Tibial nerve (tissue), 4 donors: ENCODE results near the gene CDK5RAP1. TPM values are rescaled to one million over a fixed set of nuclear protein-coding genes. Genes with fewer than 3 reads are reported as not detected.

Experiments used
- DNase-seq, 2 donors: peaks; one replicate each; pipeline ENCODE4 v3.0.0-alpha.2; 2019; ENCODE audit warnings: low spot score in 2 of 2
- H3K27ac ChIP-seq, 4 donors: fragments of 200-600 bp; sonication (generic) in 3 of 4; one replicate each; pipeline ENCODE4 v1.5.1; 2017 to 2019; ENCODE audit warnings: mild to moderate bottlenecking in 1 of 4
- H3K27me3 ChIP-seq, 2 donors: fragments of 200-600 bp; sonication (generic) in 1 of 2; one replicate each; pipeline versions ENCODE4 v1.5.1 to v1.6.0; 2017 to 2019
- H3K36me3 ChIP-seq, 3 donors: fragments of 200-600 bp; sonication (generic); one replicate each; pipeline ENCODE4 v1.5.1; 2018 to 2019
- H3K4me1 ChIP-seq, 4 donors: fragments of 200-600 bp; sonication (generic) in 3 of 4; one replicate each; pipeline ENCODE4 v1.5.1; 2017 to 2019
- H3K4me3 ChIP-seq, 4 donors: fragments of 200-600 bp; sonication (generic) in 3 of 4; one replicate each; pipeline ENCODE4 v1.5.1; 2017 to 2019; ENCODE audit warnings: mild to moderate bottlenecking in 1 of 4, moderate library complexity in 1 of 4
- H3K9me3 ChIP-seq, 4 donors: fragments of 200-600 bp; sonication (generic) in 3 of 4; one replicate each; pipeline ENCODE4 v1.5.1; 2017 to 2019
- EP300 ChIP-seq, 2 donors: sonication (generic); formaldehyde crosslinking; IDR thresholded peaks; one replicate each; pipeline ENCODE4 v1.6.1; 2017; ENCODE audit warnings: antibody characterized with exemption in 2 of 2, mild to moderate bottlenecking in 1 of 2
- POLR2A ChIP-seq, 2 donors: fragments of 450-650 bp; IDR thresholded peaks; one replicate each; pipeline ENCODE4 v1.6.1; 2017; ENCODE audit warnings: antibody characterized with exemption in 2 of 2, mild to moderate bottlenecking in 2 of 2, moderate library complexity in 2 of 2
- WGBS, 2 donors: methylation state at CpG; one replicate each; pipeline ENCODE4 v1.1.5; 2018; 5-methylcytosine and 5-hydroxymethylcytosine counted together
- total RNA-seq, 4 donors: library from RNA; depleted of rRNA; stranded (reverse); fragments of >200 nt; gene quantifications; one replicate each; pipeline ENCODE4 v1.1.0, GENCODE V29; 2016
- TF ChIP-seq, protein P1 (sequence below), 5 experiments: fragments of 200-600 bp in 3 of 5; fragments of 450-650 bp in 2 of 5; sonication (generic) in 3 of 5; IDR thresholded peaks; one replicate each; pipeline ENCODE4 v1.5.1; 2016 to 2019; ENCODE audit warnings: antibody characterized with exemption in 5 of 5, mild to moderate bottlenecking in 3 of 5, moderate library complexity in 2 of 5

CDK5RAP1 gene, protein sequence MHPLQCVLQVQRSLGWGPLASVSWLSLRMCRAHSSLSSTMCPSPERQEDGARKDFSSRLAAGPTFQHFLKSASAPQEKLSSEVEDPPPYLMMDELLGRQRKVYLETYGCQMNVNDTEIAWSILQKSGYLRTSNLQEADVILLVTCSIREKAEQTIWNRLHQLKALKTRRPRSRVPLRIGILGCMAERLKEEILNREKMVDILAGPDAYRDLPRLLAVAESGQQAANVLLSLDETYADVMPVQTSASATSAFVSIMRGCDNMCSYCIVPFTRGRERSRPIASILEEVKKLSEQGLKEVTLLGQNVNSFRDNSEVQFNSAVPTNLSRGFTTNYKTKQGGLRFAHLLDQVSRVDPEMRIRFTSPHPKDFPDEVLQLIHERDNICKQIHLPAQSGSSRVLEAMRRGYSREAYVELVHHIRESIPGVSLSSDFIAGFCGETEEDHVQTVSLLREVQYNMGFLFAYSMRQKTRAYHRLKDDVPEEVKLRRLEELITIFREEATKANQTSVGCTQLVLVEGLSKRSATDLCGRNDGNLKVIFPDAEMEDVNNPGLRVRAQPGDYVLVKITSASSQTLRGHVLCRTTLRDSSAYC
- 10 to 100 TPM; 29.5 to 36.7 (median 32.7) TPM for total RNA-seq

DNA sequence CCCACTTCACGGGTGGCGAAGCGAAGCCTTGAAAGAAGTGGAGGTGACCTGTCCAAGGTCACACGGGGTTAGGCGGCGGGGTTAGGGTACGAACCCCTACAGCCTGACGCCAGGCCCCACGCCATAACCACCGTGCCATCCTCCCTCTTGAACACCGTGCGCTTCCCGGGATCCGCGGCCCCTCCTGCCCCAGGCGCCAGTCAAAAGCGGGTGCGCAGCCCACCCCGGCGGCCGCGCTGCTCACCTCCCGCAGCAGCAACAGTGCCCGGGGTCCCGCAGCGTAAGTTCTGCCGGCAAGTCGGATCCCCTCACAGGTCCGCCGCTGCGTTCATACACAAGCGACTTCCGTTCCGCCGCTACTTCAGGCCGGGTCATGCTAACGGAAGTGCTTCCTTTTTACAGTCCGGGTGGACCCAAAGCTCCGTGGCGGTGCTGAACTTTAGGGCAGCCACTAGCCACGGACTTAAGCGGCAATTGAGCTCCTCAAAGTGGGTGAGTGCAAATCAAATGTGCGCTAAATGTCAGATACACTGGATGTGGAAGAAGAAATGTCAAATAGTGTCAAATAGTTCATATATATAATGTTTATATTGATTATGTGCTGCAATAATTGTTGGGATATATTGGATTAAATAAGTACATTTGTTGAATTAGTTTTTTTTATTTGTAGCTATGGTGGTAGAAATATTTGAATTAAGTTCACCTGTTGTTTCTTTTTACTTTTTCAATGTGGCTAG lies at the start of gene CDK5RAP1:
TSS of gene CDK5RAP1 (minus strand) at position 336 of the 737 bp plus-strand sequence. CDS start 4,455 bp downstream, outside the sequence.
- DNase-seq = peak; percentile 72 to 84
- TF ChIP-seq EP300 (IDR thresholded peaks at IDR 0.05) = peak; percentile 25 to 90
- peak in 1 of 2 donors; percentile 38 for TF ChIP-seq POLR2A (IDR thresholded peaks at IDR 0.05)
- TF ChIP-seq, protein P1, sequence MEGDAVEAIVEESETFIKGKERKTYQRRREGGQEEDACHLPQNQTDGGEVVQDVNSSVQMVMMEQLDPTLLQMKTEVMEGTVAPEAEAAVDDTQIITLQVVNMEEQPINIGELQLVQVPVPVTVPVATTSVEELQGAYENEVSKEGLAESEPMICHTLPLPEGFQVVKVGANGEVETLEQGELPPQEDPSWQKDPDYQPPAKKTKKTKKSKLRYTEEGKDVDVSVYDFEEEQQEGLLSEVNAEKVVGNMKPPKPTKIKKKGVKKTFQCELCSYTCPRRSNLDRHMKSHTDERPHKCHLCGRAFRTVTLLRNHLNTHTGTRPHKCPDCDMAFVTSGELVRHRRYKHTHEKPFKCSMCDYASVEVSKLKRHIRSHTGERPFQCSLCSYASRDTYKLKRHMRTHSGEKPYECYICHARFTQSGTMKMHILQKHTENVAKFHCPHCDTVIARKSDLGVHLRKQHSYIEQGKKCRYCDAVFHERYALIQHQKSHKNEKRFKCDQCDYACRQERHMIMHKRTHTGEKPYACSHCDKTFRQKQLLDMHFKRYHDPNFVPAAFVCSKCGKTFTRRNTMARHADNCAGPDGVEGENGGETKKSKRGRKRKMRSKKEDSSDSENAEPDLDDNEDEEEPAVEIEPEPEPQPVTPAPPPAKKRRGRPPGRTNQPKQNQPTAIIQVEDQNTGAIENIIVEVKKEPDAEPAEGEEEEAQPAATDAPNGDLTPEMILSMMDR (IDR thresholded peaks at IDR 0.05) = no peak
- Histone ChIP-seq H3K27ac (peak within 1 kb of the TSS; percentile 32 to 83 (median 76)), H3K27me3 (no peaks in the 10 kb centered on the region), H3K9me3 (no peaks in the 10 kb centered on the region), H3K36me3 (peaks cover 0 to 13% (median 0%) of the 10 kb centered on the region in 3 donors), H3K4me3 (peak within 1 kb of the TSS; percentile 85 to 97 (median 93)), H3K4me1 (peaks cover 0 to 53% (median 26%) of the 10 kb centered on the region in 4 donors)
- 0 to 1% methylated on average over 41 to 43 of the region's 43 CpGs for WGBS, 2 donors

DNA sequence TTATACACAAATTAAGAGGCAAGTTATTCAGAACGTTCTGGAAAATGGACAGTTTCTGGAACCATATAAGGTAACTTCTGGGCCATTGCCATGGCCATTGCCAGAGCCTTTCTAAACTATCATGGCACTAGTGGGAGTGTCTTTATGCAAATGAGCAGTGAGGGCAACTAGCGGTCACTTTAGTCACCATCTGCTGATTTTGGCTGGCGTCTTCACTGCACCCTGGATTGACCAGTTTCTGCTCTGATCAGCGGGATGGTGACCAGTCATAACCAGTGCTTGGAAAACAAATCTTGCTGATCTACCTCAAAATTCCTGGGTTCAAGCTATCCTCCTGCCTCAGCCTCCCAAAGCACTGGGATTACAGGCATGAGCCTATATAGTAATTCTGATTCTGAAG lies 49.5 kb upstream of the CDK5RAP1 start:
- H3K4me1 ChIP-seq = no peaks in the 10 kb centered on the region
- no peaks in the 10 kb centered on the region for H3K27me3 ChIP-seq
- peaks cover 0 to 6% (median 0%) of the 10 kb centered on the region in 4 donors for H3K9me3 ChIP-seq
- TF ChIP-seq, protein P1 (IDR thresholded peaks at IDR 0.05) = no peak
- no peak for TF ChIP-seq POLR2A (IDR thresholded peaks at IDR 0.05)
- no peak for TF ChIP-seq EP300 (IDR thresholded peaks at IDR 0.05)
- no peaks in the 10 kb centered on the region for H3K36me3 ChIP-seq
- H3K4me3 ChIP-seq = no peak overlapping the region
- H3K27ac ChIP-seq = no peak overlapping the region
- no peak for DNase-seq
- WGBS, 2 donors = 49 to 53% methylated on average over 4 of the region's 4 CpGs

DNA sequence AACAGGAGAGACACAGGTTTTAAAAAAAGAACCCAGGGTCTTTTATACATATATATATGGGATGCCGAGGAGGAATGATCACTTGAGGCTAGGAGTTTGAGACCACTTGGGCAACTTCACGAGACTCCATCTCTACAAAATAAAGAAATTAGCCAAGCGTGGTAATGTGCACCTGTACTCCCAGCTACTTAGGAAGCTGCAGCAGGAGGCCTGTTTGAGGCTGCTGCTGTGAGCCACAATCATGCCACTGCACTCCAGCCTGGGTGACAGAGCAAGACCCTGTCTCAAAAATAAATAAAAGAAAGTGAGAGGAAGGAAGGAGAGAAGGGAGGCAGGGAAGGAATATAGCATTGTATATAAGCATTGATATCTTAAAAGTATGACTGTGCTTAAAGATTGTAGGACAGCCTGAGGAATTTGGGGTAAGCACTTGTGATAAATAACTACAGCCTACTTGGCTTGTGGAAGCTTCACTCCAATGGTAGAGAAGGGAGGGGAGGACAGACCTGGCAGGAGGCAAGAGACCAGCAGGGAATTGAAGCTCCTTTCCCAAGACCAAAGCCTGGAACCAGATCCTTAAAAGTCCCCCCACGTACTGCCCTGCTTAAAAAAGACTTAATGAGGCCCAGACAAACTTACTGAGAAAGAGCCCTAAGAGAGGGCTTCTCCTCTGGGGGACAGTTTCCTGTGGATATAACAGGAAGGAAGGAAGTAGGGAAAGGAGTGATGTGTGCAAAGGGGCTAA lies 44.7 kb upstream of the CDK5RAP1 start:
- Histone ChIP-seq H3K4me3 (no peak overlapping the region), H3K36me3 (no peaks in the 10 kb centered on the region), H3K9me3 (peaks cover 0 to 6% (median 0%) of the 10 kb centered on the region in 4 donors), H3K27ac (no peak overlapping the region), H3K27me3 (no peaks in the 10 kb centered on the region), H3K4me1 (peaks cover 0 to 25% (median 8%) of the 10 kb centered on the region in 4 donors)
- TF ChIP-seq, protein P1 (IDR thresholded peaks at IDR 0.05) = no peak
- TF ChIP-seq POLR2A (IDR thresholded peaks at IDR 0.05) (no peak), EP300 (IDR thresholded peaks at IDR 0.05) (no peak)
- no peak for DNase-seq
- 84% methylated on average over 4 of the region's 4 CpGs for WGBS, 2 donors

DNA sequence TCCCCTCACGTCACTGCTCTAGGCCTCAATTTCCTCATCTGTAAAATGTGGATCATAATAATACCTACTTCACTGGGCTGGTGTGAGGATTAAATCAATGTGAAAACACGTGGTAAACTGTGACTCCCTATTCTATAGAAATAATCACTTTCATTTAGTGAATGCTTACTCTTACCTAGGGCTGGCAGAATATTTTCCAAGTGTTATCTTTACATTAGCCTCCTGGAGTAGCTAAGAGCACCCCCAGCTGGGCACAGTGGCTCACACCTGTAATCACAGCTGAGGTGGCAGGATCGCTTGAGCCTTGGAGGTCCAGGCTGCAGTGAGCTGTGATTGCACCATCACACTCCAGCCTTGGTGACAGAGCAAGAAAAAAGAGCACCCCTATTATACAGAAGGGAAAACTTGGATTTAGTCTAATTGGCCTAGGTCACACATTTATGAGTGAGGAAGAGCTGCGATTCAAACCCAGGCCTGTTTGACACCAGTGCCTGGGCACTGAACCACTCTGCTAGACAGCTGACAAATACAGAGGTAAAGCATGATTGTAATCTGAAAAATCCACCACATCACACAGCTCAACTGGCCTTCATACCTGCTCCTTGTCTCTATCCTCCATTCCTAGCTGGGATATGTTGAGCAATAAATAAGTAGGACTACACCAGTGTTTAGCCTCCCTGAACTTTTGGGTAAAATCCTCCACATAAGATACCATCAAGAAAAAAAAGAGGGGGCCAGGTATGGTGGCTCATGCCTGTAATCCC lies 43.7 kb upstream of the CDK5RAP1 start:
- no peak for DNase-seq
- TF ChIP-seq, protein P1 (IDR thresholded peaks at IDR 0.05) = no peak
- TF ChIP-seq EP300 (IDR thresholded peaks at IDR 0.05) (no peak), POLR2A (IDR thresholded peaks at IDR 0.05) (no peak)
- peaks cover 0 to 27% (median 8%) of the 10 kb centered on the region in 4 donors for H3K4me1 ChIP-seq
- no peaks in the 10 kb centered on the region for H3K36me3 ChIP-seq
- no peaks in the 10 kb centered on the region for H3K27me3 ChIP-seq
- H3K9me3 ChIP-seq = peaks cover 0 to 6% (median 0%) of the 10 kb centered on the region in 4 donors
- peak overlapping the region in 3 of 4 donors; percentile 60 to 73 (median 69) for H3K4me3 ChIP-seq
- 50 to 60% methylated on average over 4 of the region's 4 CpGs for WGBS, 2 donors
- H3K27ac ChIP-seq = peak overlapping the region in 3 of 4 donors; percentile 80 to 93 (median 83)
